ENCODE results near the gene AK4. TPM values are rescaled to one million over a fixed set of nuclear protein-coding genes. Genes with fewer than 3 reads are reported as not detected.

Gene AK4
- total RNA-seq, 2 donors from 2014 or later, result 14.9 to 21.9 TPM

DNA sequence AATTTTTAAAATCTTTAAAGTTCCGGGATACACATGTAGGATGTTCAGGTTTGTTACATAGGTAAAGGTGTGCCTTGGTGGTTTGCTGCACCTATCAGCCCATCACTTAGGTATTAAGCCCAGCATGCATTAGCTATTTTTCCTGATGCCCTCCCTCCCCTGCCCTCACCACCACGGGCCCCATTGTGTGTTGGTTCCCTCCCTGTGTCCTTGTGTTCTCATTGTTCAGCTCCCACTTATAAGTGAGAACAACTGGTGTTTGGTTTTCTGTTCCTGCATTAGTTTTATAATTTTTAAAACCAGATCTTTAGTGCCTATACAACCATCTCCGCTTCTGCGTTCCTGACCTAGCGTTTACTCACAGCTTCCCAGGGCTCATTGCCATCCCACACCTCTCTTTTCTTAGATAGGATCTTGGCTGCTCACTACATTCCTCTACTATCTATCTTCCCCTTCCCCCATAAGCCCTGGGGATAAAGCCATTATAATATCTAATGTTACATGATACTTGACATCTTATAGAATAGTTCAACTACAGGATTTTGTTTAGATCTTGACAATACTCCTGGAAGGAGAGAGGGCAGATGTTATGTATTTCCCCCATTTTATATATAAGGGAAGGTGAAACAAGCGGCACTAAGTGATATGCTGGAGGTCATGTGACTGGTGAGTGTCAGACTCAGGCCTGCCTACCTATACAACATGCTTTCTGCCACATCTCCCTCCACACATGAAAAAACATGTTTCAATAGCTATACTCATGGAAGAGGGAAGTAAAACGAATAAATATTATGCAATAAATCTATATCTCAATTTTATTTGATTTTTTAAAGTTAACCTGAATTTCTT lies 109.1 kb downstream of the AK4 start:
- H3K36me3 Mint-ChIP-seq (ENCODE audit: insufficient read depth in 2 of 2), result peaks cover 0 to 2% of the 10 kb centered on the region in 2 donors
- no peaks in the 10 kb centered on the region for H3K9me3 Mint-ChIP-seq
- no peak overlapping the region for H3K4me3 Mint-ChIP-seq
- H3K27me3 Mint-ChIP-seq (ENCODE audit: low read depth), result peaks cover 31% of the 10 kb centered on the region
- ATAC-seq (replicated peaks in 1 of 2) (no peak), DNase-seq (no peak)
- no peak overlapping the region for H3K27ac Mint-ChIP-seq
- peaks cover 35% of the 10 kb centered on the region for H3K4me1 Mint-ChIP-seq (ENCODE audit: low read depth)

DNA sequence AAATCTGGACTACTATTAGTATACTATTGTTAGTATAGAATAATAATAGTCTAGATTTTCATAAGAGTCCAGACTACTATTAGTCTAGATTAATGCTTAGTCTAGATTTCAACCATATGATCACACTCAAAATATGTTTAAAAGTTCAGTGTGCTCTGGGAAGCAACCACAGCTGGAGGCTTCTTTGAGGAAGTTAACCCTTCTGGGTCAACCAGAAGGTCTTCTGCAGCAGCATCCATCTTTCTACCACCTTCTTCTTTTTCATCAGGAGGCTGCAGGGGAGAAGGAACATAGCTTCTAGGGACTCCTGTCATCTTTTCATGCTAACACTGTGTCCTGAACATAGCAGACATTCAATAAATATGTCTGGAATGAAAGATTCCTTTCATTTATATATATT lies 110.1 kb downstream of the AK4 start:
- ATAC-seq (replicated peaks in 1 of 2) (no peak), DNase-seq (no peak)
- no peaks in the 10 kb centered on the region for H3K9me3 Mint-ChIP-seq
- H3K27ac Mint-ChIP-seq, result no peak overlapping the region
- no peak overlapping the region for H3K4me3 Mint-ChIP-seq
- H3K36me3 Mint-ChIP-seq (ENCODE audit: insufficient read depth in 2 of 2), result peaks cover 0 to 2% of the 10 kb centered on the region in 2 donors
- H3K27me3 Mint-ChIP-seq (ENCODE audit: low read depth), result peaks cover 32% of the 10 kb centered on the region
- H3K4me1 Mint-ChIP-seq (ENCODE audit: low read depth), result peaks cover 35% of the 10 kb centered on the region

DNA sequence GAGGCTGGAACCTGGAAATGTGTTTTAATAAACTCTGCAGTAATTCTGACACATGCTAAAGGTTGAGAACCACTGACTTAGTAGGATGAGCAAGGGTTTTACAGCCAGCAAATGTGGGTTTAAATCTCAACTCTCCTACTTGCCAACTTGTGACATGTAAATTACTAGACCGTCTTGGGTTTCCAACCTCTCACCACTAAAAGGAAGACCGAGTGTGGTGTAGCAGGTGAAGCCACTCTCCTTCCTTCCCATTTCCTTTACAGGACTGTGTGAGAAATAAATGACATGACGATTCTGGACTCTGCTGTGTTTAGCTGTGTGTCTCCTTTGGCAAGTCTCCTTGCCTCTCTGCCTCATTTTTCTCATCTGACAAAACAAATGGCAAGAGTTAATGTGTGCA lies 111.8 kb downstream of the AK4 start:
- ATAC-seq (replicated peaks in 1 of 2), result peak; percentile 8 to 30
- no peak overlapping the region for H3K27ac Mint-ChIP-seq
- no peak for DNase-seq
- H3K27me3 Mint-ChIP-seq (ENCODE audit: low read depth), result peaks cover 31% of the 10 kb centered on the region
- H3K4me3 Mint-ChIP-seq, result no peak overlapping the region
- peaks cover 33% of the 10 kb centered on the region for H3K4me1 Mint-ChIP-seq (ENCODE audit: low read depth)
- H3K9me3 Mint-ChIP-seq, result no peaks in the 10 kb centered on the region
- peaks cover 0 to 2% of the 10 kb centered on the region in 2 donors for H3K36me3 Mint-ChIP-seq (ENCODE audit: insufficient read depth in 2 of 2)

DNA sequence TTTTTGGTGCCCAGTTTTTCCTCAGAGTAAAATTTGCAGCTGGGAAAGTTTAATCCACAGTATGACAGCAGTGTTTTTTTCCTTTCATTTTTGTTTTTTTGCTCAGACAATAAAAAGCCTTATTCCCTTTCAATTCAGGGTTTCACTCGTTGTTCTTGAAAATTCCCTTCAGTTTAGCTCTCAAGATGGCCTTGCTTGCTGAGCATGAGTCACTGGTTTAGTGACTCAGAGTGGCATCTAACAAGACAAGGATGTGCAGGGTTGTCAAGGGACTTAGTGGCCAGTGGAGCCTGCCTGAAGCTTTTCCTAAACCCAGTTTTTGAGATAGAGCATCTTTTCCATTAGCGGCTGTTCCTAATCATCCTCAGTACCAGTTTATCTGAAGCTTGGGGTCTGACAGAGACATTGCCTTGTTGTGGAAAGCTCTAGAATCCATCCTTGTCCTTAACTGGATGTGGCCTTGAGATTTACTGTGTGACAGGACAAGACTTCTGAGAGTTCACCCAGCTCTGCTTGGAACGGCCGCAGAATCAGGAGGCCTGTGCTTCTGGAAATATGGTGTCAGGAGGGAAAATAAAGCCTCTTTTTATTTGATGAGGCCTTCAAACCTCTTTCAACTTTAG lies 113.0 kb downstream of the AK4 start:
- ATAC-seq (replicated peaks in 1 of 2) (peak; percentile 86 to 89), DNase-seq (peak in 1 of 2 donors; percentile 27)
- Mint-ChIP-seq H3K36me3 (ENCODE audit: insufficient read depth in 2 of 2) (no peaks in the 10 kb centered on the region), H3K4me3 (peak overlapping the region in 1 of 2 donors; percentile 33), H3K27ac (no peak overlapping the region), H3K27me3 (ENCODE audit: low read depth) (peaks cover 33% of the 10 kb centered on the region), H3K4me1 (ENCODE audit: low read depth) (peaks cover 37% of the 10 kb centered on the region), H3K9me3 (no peaks in the 10 kb centered on the region)

DNA sequence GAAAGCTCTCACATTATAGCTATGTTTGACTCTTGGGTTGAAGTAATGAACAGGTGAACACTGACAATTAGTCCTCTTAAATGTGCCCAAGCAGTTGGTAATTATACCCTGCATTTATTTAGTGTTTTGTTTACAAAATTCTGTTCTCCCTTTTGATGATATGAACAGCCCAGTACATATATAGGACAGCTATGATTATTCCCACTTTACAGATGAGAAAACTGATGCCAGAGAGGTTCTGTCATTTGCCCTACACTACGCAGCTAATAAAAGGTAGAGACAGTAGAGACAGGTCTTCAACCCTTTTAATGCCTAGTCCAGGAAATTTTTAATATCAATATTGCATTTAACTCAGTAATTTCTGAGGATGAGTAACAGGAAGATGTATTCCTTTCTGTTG lies 115.3 kb downstream of the AK4 start:
- H3K9me3 Mint-ChIP-seq, result no peaks in the 10 kb centered on the region
- no peaks in the 10 kb centered on the region for H3K36me3 Mint-ChIP-seq (ENCODE audit: insufficient read depth in 2 of 2)
- peaks cover 44% of the 10 kb centered on the region for H3K27me3 Mint-ChIP-seq (ENCODE audit: low read depth)
- no peak for ATAC-seq (replicated peaks in 1 of 2)
- no peak for DNase-seq
- no peak overlapping the region for H3K27ac Mint-ChIP-seq
- no peak overlapping the region for H3K4me3 Mint-ChIP-seq
- H3K4me1 Mint-ChIP-seq (ENCODE audit: low read depth), result peaks cover 40% of the 10 kb centered on the region

DNA sequence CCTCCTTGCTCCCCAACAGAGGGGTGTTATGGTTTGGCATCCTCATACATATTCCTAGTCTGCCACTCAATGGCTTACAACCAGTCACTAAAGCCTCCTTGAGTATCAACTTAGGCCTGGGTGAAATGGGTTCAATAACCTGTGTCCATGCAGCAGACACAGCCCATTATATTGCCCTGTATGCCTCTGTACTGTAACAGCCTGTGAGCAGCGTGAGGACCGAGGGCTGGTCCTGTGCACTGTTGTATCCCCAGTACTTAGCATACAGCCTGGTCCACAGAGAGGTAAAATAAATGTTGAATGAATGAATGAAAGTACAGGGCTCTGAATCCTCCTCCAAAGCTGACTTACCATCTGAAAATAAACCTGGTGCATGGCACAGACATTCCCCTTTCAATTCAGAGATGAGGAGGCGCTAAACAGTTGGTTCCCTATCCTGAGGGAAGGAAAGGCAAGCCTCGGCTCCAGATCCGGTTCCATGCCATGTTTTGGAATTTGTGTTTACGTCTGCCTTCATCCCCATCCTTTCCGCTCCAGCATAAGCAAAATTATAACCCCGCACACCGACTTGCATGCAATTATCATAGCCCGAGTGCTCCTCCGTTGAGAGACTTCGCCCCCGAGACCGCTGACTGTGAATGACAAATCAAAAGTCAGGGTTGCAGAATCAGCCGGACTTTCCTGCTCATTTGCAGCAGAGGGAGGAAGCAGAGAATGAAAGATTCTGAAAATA lies 116.4 kb downstream of the AK4 start:
- DNase-seq, result peak in 1 of 2 donors; percentile 4
- Mint-ChIP-seq H3K9me3 (no peaks in the 10 kb centered on the region), H3K4me3 (peak overlapping the region; percentile 49 to 59), H3K4me1 (ENCODE audit: low read depth) (peaks cover 38% of the 10 kb centered on the region), H3K27me3 (ENCODE audit: low read depth) (peaks cover 50% of the 10 kb centered on the region), H3K27ac (no peak overlapping the region), H3K36me3 (ENCODE audit: insufficient read depth in 2 of 2) (no peaks in the 10 kb centered on the region)
- ATAC-seq (replicated peaks in 1 of 2), result no peak

DNA sequence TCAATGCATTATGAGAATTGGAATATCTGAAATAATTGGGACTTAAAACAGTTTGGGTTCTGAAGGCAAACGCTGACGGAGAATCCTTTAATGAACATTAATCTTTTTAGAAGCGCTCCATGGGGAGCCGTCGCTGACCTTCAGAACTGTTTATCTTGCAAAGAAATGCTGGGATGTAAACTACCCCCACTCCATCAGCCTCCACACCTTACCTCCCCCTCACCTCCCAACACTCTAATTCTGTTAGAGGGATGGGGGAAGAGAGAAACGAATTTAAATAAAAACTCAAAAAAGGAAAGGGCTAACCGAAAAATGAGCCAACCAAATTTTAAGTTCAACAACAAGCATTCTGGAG lies 117.3 kb downstream of the AK4 start:
- no peak for ATAC-seq (replicated peaks in 1 of 2)

DNA sequence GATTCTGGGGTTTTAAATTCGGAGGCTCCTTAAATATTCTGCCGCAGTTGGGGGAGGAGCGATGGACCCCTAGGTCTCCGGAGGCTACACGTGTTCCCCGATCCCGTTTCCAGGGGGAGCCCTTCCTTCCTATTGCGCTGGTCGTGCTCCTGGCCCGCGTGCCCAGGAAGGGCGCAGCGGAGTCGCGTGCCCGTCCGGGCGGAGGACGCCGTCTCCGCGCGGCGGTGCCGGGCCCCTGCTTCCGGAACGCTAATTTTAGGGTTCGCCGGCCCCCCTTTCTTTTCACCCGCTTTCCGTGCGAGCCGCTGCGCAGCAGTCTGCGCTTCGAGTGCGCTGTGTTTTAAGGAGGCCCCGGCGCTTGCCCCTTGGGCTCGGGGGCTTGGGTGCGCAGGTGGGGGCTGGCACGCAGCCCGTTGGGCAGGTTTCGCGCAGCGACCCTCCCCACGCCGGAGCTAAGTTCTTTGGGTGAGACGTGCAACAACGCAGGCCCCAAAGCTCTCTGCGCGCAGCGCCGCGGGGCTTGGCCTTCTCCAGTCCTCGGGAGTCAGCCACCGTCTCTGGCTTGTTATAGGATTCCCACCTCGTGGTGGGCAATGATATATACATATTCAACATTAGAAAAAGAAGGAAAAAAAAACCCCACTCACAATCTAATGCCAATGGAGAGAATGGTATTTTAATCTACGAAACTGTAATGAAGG lies 117.8 kb downstream of the AK4 start:
- DNase-seq, result peak; percentile 19 to 30

More for the DNA sequence above, 117.3 kb downstream of the AK4 start:
- H3K9me3 Mint-ChIP-seq, result no peaks in the 10 kb centered on the region
- peaks cover 29% of the 10 kb centered on the region for H3K4me1 Mint-ChIP-seq (ENCODE audit: low read depth)
- H3K27ac Mint-ChIP-seq, result no peak overlapping the region
- peaks cover 56% of the 10 kb centered on the region for H3K27me3 Mint-ChIP-seq (ENCODE audit: low read depth)
- DNase-seq, result no peak
- no peaks in the 10 kb centered on the region for H3K36me3 Mint-ChIP-seq (ENCODE audit: insufficient read depth in 2 of 2)
- peak overlapping the region; percentile 35 to 80 for H3K4me3 Mint-ChIP-seq

DNA sequence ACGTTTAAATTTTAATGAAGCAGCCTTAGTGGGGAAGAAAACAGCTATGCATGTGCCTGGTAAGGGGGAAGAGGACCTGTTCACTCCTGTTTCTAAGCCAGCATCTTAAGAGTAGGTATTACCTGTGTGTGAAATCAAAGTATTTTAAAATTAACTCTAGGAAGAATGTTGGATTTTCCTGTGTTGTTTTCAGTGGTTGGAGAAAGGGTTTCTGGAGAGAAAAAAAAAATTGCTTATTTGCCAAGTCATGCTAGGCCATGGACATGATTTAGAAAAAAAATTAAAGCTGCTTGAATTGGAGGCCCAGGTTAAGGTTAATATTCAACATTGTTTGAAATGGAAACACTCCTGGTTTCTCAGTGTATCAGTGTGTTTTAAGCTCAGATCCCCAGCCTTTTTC lies 118.5 kb downstream of the AK4 start:
- H3K9me3 Mint-ChIP-seq, result no peaks in the 10 kb centered on the region
- H3K4me3 Mint-ChIP-seq, result peak overlapping the region; percentile 35 to 80
- H3K27ac Mint-ChIP-seq, result no peak overlapping the region
- DNase-seq, result no peak
- H3K4me1 Mint-ChIP-seq (ENCODE audit: low read depth), result peaks cover 18% of the 10 kb centered on the region
- peaks cover 56% of the 10 kb centered on the region for H3K27me3 Mint-ChIP-seq (ENCODE audit: low read depth)
- no peaks in the 10 kb centered on the region for H3K36me3 Mint-ChIP-seq (ENCODE audit: insufficient read depth in 2 of 2)
- no peak for ATAC-seq (replicated peaks in 1 of 2)

More for the DNA sequence above, 117.8 kb downstream of the AK4 start:
- Mint-ChIP-seq H3K36me3 (ENCODE audit: insufficient read depth in 2 of 2) (no peaks in the 10 kb centered on the region), H3K9me3 (no peaks in the 10 kb centered on the region), H3K27ac (no peak overlapping the region), H3K4me1 (ENCODE audit: low read depth) (peaks cover 24% of the 10 kb centered on the region), H3K4me3 (peak overlapping the region; percentile 35 to 80), H3K27me3 (ENCODE audit: low read depth) (peaks cover 56% of the 10 kb centered on the region)
- ATAC-seq (replicated peaks in 1 of 2), result peak; percentile 52 to 68

DNA sequence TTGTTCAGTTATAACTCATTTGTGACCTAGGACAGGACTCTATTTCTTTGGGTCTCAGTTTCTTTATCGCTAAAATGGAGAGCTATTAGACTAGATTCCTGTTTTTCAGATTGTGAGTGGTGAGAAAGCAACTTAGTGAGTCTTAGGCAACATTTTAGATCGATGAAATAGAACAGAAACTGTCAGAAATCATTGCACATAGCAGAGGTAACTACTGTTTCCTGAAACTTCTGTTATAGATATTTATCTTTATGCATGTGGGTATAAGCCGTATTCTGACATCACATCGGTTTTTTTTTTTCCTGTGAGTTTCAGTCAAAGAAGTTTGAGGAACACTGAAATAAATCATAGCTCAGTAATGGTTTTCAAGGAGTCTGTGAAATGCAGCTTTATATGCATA lies 119.3 kb downstream of the AK4 start:
- ATAC-seq (replicated peaks in 1 of 2), result no peak
- H3K4me3 Mint-ChIP-seq, result peak overlapping the region in 1 of 2 donors; percentile 6
- peaks cover 18% of the 10 kb centered on the region for H3K4me1 Mint-ChIP-seq (ENCODE audit: low read depth)
- H3K27ac Mint-ChIP-seq, result no peak overlapping the region
- no peaks in the 10 kb centered on the region for H3K36me3 Mint-ChIP-seq (ENCODE audit: insufficient read depth in 2 of 2)
- no peaks in the 10 kb centered on the region for H3K9me3 Mint-ChIP-seq
- no peak for DNase-seq
- H3K27me3 Mint-ChIP-seq (ENCODE audit: low read depth), result peaks cover 56% of the 10 kb centered on the region

DNA sequence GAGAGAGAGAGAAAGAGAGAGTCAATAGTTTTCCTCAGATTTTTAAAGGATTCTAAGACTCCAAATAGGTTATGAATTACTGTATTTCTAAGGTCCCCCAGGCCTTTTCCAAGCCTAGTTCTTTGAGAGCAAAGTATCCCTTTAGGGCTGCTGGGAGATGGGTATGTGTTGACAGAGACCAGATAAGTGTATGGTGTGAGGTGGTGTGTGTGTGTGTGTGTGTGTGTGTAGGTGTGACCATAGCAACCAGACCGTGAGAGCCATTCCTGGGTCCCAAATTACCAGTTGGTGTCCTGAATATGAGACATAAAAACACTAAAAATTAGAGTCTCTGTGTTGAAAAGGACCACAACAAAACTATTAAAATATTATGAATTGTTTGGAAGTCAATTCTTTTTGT lies 119.7 kb downstream of the AK4 start:
- H3K27ac Mint-ChIP-seq, result no peak overlapping the region
- H3K4me1 Mint-ChIP-seq (ENCODE audit: low read depth), result peaks cover 18% of the 10 kb centered on the region
- no peaks in the 10 kb centered on the region for H3K9me3 Mint-ChIP-seq
- ATAC-seq (replicated peaks in 1 of 2), result no peak
- no peak overlapping the region for H3K4me3 Mint-ChIP-seq
- peaks cover 54% of the 10 kb centered on the region for H3K27me3 Mint-ChIP-seq (ENCODE audit: low read depth)
- no peaks in the 10 kb centered on the region for H3K36me3 Mint-ChIP-seq (ENCODE audit: insufficient read depth in 2 of 2)
- no peak for DNase-seq

DNA sequence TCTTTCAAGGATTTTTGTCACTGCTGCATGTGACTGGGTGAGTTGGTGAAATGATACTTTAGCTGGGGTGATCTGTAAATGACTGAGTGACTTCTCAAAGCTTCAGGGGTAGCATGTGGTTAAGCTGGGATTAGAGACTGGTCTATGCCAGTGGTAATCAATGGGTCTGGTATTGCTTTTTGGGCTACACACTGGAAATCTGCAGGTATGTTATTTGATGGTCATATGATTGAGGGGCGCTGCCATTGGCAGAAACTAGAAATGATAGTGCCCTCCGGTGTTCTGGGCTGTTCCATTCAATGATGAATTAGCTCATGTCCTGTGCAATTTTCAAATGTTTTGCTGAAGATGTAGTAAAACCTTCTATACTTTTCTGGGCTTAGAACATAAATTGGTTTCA lies 121.6 kb downstream of the AK4 start:
- Mint-ChIP-seq H3K4me1 (ENCODE audit: low read depth) (peaks cover 15% of the 10 kb centered on the region), H3K4me3 (no peak overlapping the region)

More for the DNA sequence above, 121.6 kb downstream of the AK4 start:
- Mint-ChIP-seq H3K27ac (no peak overlapping the region), H3K36me3 (ENCODE audit: insufficient read depth in 2 of 2) (no peaks in the 10 kb centered on the region), H3K9me3 (no peaks in the 10 kb centered on the region), H3K27me3 (ENCODE audit: low read depth) (peaks cover 43% of the 10 kb centered on the region)
- DNase-seq, result no peak
- ATAC-seq (replicated peaks in 1 of 2), result no peak
